ENCODE data around the gene HLA-DPA1.

DNA sequence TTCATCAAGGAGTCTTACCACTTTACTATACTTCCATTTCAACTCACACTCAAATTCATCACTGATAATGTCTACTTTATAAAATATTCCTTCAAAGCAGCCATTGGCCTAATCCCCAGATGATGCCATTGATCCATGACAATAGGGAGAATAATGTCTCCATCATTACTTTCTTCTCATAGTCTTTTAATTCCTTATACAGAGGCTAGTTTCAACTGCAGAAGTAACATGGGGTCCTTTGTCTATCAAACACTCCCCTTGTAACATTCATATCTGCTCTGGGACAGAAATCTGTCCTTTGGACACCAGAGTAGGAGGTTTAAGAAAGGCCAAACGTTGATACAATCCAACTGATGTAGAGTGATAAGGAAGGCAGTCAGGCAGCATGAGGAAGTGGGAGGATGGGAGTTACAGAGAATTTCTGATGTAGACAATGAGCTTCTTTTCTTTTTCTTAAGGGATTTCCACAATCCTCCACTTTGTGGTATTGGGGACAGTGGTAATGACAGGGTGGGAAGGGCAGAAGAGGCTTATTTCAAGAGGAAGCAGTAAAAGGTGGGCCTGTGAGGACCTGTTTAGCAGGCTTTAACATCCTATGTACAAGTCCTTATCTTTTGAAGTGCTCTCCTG lies 45.1 kb downstream of the HLA-DPA1 start:
- TF ChIP-seq CTCF (IDR thresholded peaks at IDR 0.05) (no peak), POLR2A (IDR thresholded peaks at IDR 0.05) (no peak), POLR2AphosphoS5 (IDR thresholded peaks at IDR 0.05) (no peak)
